ENCODE measurements around the gene PTPRN2. TPM values are rescaled to one million over a fixed set of nuclear protein-coding genes. Genes with fewer than 3 reads are reported as not detected.

The PTPRN2 gene
- total and polyA plus RNA-seq, 2 donors (not counting 3 experiments of a cell fraction or from before 2014, with no cell fraction given): 0.62 to 0.88 TPM

DNA sequence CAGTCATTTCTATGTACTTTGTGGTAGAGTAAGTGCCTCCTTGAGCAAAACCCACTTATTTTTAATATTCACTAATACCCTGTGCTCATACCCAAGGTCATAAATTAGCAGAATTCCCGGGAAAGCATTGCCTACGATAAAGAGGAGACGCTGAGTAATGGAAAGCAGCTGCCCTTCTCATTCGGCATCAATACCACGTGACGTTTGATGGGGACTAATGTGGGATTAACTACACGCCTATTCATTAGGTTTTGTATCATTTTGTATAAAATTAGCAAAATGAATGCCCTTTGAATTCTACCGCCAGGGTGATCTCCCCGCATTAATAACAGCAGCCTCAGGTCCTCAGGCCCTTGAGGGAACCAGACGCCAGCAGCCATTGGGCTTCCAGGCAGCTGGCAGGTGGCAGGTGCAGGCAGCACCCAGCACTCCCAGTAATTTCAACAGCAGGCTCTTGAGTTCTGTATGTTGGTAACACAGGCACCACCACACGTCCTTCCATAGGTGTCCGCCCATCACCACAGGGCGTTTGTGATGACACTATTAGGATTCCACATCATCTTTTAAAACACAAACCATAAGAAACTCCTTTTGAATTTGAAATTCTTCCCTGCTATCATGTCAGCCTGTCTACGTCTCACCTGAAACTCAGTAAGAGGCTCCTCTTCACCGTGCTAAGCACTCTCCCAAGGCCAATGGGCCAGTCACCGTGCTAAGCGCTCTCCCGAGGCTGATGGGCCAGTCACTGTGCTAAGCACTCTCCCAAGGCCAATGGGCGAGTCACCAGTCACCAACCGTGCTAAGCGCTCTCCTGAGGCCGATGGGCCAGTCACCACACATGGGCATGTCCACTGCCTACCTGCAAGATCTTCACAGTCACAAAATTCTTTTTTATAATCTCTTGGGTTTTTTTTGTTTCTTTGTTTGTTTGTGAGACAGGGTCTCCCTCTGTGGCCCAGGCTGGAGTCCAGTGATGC, 509.4 kb downstream of the PTPRN2 start:
- dilution Hi-C loops (cut with MboI; ENCODE audit: extremely low pct_ligation_motif_present, low sequenced_read_pairs): no loop called here
- FAIRE-seq: no peak

More for the DNA sequence above, 509.4 kb downstream of the PTPRN2 start:
- H3K27me3 ChIP-seq (ENCODE audit: control insufficient read depth in 2 of 2, insufficient read depth in 2 of 2, low read length in 2 of 2): no peaks in the 10 kb centered on the region
- H4K20me1 ChIP-seq (replicated peaks; ENCODE audit: control insufficient read depth, extremely low read depth, insufficient read depth, low read length): no peaks in the 10 kb centered on the region
- H2AFZ ChIP-seq (ENCODE audit: low read depth, low read length): no peak overlapping the region
- TF ChIP-seq EZH2 (IDR thresholded peaks at IDR 0.05; ENCODE audit: borderline replicate concordance, low read depth, low read length, severe bottlenecking) (no peak), GATA2 (IDR thresholded peaks at IDR 0.05; ENCODE audit: insufficient read depth, insufficient read length, low read depth, low read length) (no peak), JUN (IDR thresholded peaks at IDR 0.05; ENCODE audit: borderline replicate concordance, insufficient read depth, insufficient read length, low read depth) (no peak), POLR2AphosphoS5 (IDR thresholded peaks at IDR 0.05; ENCODE audit: insufficient read depth, low read depth, low read length) (no peak), POLR2A (IDR thresholded peaks at IDR 0.05; ENCODE audit: low read depth, low read length) (no peak), FOS (IDR thresholded peaks at IDR 0.05; ENCODE audit: borderline replicate concordance, insufficient read depth, low read length) (no peak), MYC (IDR thresholded peaks at IDR 0.05; ENCODE audit: low read depth, low read length) (no peak)
- TF ChIP-seq, protein P1, sequence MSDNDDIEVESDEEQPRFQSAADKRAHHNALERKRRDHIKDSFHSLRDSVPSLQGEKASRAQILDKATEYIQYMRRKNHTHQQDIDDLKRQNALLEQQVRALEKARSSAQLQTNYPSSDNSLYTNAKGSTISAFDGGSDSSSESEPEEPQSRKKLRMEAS (IDR thresholded peaks at IDR 0.05; ENCODE audit: insufficient read depth, insufficient read length): no peak
- TF ChIP-seq, protein P2, sequence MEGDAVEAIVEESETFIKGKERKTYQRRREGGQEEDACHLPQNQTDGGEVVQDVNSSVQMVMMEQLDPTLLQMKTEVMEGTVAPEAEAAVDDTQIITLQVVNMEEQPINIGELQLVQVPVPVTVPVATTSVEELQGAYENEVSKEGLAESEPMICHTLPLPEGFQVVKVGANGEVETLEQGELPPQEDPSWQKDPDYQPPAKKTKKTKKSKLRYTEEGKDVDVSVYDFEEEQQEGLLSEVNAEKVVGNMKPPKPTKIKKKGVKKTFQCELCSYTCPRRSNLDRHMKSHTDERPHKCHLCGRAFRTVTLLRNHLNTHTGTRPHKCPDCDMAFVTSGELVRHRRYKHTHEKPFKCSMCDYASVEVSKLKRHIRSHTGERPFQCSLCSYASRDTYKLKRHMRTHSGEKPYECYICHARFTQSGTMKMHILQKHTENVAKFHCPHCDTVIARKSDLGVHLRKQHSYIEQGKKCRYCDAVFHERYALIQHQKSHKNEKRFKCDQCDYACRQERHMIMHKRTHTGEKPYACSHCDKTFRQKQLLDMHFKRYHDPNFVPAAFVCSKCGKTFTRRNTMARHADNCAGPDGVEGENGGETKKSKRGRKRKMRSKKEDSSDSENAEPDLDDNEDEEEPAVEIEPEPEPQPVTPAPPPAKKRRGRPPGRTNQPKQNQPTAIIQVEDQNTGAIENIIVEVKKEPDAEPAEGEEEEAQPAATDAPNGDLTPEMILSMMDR (IDR thresholded peaks at IDR 0.05; ENCODE audit: extremely low read depth in 1 of 2, insufficient read depth in 1 of 2, low read depth in 1 of 2, low read length in 2 of 2): no peak
- CTCF ChIA-PET: no interaction called here
- peaks cover 3% of the 10 kb centered on the region for H3K9me3 ChIP-seq (replicated peaks; ENCODE audit: control insufficient read depth, insufficient read depth, low read length)
- no peaks in the 10 kb centered on the region for H3K9me1 ChIP-seq (replicated peaks; ENCODE audit: control insufficient read depth, extremely low read depth, insufficient read depth, low read length)
- H3K4me2 ChIP-seq (ENCODE audit: insufficient read depth, low read length): no peak overlapping the region
- BruUV-seq (replicated peaks): no TSS peak
- H3K4me3 ChIP-seq (replicated peaks in 1 of 3; ENCODE audit: insufficient read depth in 1 of 3, low read depth in 1 of 3, low read length in 3 of 3): no peak overlapping the region
- H3K79me2 ChIP-seq (ENCODE audit: control insufficient read depth, insufficient read depth, low read length): no peaks in the 10 kb centered on the region
- H3K9ac ChIP-seq (replicated peaks; ENCODE audit: extremely low read depth, insufficient read depth, low read length): no peak overlapping the region
- H3K36me3 ChIP-seq (ENCODE audit: control insufficient read depth in 2 of 2, extremely low read depth in 1 of 2, insufficient read depth in 2 of 2, low read length in 2 of 2): no peaks in the 10 kb centered on the region
- POLR2A ChIA-PET: no interaction called here
- no peaks in the 10 kb centered on the region for H3K4me1 ChIP-seq (ENCODE audit: control insufficient read depth, extremely low read depth, insufficient read depth, low read length)
- no peak for DNase-seq (ENCODE audit: low read depth, low spot score)
- H3K27ac ChIP-seq (ENCODE audit: insufficient read depth, low read depth, low read length): no peak overlapping the region
- intact Hi-C loops (cut with micrococcal nuclease): no loop called here

Measured in endothelial cell of umbilical vein (primary cell).